GM12872 (cell line): ENCODE data around the gene LMBR1.

Experiments
- TF ChIP-seq, protein P1 (sequence below): IDR thresholded peaks from 3 replicates; pipeline ENCODE4 v1.5.1; 2011; ENCODE audit warnings: low read depth, mild to moderate bottlenecking, low read length, moderate library complexity; ENCODE audit not compliant: insufficient read depth

Gene LMBR1

GRCh38 chr7:156656598-156656997 is 236.4 kb downstream of the LMBR1 start:
- TF ChIP-seq, protein P1, sequence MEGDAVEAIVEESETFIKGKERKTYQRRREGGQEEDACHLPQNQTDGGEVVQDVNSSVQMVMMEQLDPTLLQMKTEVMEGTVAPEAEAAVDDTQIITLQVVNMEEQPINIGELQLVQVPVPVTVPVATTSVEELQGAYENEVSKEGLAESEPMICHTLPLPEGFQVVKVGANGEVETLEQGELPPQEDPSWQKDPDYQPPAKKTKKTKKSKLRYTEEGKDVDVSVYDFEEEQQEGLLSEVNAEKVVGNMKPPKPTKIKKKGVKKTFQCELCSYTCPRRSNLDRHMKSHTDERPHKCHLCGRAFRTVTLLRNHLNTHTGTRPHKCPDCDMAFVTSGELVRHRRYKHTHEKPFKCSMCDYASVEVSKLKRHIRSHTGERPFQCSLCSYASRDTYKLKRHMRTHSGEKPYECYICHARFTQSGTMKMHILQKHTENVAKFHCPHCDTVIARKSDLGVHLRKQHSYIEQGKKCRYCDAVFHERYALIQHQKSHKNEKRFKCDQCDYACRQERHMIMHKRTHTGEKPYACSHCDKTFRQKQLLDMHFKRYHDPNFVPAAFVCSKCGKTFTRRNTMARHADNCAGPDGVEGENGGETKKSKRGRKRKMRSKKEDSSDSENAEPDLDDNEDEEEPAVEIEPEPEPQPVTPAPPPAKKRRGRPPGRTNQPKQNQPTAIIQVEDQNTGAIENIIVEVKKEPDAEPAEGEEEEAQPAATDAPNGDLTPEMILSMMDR = no peak

DNA sequence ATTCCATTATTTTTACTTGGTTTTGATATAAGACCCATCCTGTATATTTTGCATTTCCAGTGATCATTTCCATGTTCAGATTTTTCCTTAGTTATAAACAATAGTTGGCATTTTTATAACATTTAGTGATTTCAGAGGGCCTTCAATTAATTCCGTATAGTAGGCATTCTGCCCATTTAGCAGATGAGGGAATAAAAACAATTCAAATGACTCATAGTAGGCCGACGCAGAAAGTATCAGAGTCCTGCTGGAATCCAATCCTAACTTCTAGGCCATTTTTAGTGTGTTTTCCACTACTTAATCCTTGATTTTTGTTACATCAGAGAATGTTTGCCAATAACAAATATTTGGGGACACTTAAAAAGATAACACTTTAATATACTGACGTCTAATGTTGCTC is 237.0 kb downstream of the LMBR1 start:
- TF ChIP-seq, protein P1 = no peak

DNA sequence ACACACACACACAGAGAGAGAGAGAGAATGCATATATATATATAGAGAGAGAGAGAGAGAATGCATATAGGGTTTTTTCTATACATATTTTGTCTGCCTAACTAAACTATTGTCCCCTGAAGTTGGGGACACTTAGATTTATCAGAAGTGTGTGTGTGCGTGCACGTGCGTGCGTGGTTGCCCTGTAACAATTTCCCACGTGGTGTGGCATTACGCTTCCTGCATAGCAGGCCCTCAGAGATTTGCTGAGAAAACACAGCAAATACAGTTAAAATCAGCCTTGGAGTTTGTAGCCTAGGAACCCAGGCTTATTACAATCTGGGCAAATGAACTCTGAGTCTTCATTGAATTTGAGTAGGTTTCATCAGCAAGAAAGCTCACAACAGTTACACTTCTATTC is 237.7 kb downstream of the LMBR1 start:
- TF ChIP-seq, protein P1 = no peak

DNA sequence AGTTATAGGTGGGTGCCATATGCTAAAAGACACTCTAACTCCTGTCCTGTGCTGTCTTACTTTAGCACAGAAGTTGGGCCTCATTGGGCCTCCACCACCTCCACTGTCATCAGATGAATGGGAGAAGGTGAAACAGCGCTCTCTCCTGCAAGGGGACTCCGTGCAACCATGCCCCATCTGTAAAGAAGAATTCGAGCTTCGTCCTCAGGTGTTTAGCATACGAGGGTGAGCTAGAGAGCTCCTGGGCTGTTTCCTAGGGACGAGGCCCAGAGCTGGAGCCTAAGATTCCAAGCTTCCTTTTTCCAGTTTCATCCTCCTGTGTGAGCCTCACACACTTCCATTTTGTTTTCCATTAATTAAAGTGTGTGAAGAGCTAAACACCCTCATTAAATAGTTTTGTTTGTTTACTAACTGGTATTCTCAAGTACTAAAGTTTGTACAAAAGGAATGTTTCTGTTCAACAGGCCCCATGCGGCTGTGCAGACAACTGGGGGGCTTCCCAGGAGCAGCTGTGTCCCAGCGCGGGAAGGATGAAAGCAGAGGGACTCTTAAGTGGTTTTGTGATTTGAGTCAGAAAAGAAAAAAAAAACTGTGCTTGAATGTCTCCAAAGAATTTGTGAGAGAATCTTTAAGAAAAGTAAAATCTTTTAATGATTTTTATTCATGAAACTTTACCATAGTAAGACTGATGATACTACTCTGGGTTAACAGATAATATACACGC is 238.3 kb downstream of the LMBR1 start:
- TF ChIP-seq, protein P1 = no peak

GRCh38 chr7:156652886-156653568 is 240.0 kb downstream of the LMBR1 start:
- TF ChIP-seq, protein P1 = no peak

DNA sequence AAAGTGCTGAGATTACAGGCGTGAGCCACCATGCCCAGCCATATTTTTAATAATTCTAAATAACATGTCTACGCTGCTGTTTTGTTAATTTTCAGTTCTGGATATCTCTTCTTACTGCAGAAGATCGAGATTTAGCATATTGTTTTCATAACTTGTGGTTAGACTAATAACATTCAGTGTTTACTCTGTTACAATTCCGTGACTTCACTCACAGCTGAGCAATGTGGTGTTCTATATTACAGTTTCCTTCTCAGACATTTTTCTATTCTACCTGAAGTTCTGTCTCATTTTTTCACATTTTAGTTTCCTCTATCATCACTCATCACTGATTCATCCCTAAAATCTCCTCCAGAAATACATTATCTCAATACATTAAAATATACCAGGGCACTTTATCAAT is 241.5 kb downstream of the LMBR1 start:
- TF ChIP-seq, protein P1 = no peak

DNA sequence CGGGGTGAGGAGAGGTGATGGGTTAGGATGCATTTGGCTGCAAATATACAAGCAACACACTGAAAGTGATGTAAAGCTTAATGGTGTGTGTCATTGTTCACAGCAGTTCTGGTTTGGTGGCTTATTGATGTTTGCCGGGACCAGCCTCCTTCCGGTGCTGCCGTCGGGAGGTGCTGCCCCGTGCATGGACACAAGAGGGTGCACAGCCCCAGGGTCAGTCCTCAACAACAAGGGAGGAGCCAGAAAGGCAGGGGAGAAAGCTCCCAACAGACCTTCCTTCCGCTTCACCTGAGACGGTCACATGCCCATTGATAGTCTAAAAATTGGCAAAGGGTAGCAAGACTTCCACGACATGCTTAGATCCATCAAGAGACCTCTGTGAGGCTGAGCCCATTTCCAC is 242.9 kb downstream of the LMBR1 start:
- TF ChIP-seq, protein P1 = no peak
